Effector CD4-positive, alpha-beta T cell (primary cell): ENCODE data around the gene ATRN.
A peak's percentile ranks its signal among the peaks of the same experiment; 100 is the strongest.
"Not testable (repeated sequence)": the region's sequence is repeated elsewhere in the genome, so short reads cannot be mapped to it uniquely, and the experiment has no call there.

Source experiments
- DNase-seq: peaks from one replicate; pipeline ENCODE4 v3.0.0-alpha.2; 2020
- total RNA-seq: gene quantifications from one replicate; lab custom pipeline; 2026; lab: John Stamatoyannopoulos, UW

Gene ATRN
- 40.1 reads per million, percentile 63 among the genes with 10 or more reads in this experiment for total RNA-seq

DNA sequence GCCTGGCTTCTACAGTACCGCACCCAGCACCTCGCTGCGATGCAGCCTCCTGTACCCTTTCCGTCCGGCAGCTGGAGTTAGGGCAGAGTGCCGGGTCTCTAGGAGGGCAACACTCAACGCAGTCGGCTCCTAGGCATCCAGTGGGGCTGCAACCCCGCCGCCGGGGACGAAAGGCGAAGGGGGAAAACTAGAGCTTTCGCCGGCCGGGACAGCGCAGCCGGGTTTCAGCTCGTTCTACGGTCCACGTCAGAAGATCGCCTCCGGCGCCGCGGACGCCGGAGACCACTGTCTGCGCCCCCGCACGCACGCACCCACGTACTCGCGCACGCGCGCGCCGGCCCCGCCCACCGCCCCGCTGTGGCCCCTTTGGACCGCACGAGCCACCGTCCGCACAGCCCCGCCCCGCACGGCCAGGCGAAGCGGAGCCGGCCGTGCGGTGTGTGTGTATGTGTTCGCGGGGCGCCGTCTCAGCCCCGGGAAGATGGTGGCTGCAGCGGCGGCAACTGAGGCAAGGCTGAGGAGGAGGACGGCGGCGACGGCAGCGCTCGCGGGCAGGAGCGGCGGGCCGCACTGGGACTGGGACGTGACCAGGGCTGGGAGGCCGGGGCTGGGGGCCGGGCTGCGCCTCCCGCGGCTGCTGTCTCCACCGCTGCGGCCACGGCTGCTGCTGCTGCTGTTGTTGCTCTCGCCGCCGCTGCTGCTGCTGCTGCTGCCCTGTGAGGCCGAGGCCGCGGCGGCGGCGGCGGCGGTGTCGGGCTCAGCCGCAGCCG lies at the start of gene ATRN:
TSS of gene ATRN (plus strand) at position 392 of the 770 bp plus-strand sequence. CDS start at position 482, 90 bp downstream.
- peak; percentile 73 for DNase-seq

DNA sequence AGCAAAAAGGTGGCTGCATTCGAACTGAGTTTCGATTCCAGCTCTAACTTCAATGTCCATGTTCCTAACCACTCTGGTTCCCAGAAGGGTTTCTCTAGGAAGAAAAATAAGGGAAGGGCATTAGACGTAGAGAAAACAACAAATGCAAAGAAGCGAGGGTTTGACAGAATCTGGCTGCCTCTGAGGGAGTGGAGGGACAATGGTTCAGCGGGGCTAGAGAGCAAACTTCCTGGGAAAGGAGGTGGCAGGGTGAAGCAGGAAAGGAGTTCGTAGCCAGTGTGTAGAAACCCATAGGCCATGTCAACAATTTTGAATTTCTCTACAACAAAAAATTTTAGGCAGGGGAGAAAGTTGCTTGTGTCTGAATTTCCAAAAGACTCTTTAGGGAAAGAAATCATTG lies 48.8 kb upstream of the ATRN start:
- DNase-seq, result no peak

DNA sequence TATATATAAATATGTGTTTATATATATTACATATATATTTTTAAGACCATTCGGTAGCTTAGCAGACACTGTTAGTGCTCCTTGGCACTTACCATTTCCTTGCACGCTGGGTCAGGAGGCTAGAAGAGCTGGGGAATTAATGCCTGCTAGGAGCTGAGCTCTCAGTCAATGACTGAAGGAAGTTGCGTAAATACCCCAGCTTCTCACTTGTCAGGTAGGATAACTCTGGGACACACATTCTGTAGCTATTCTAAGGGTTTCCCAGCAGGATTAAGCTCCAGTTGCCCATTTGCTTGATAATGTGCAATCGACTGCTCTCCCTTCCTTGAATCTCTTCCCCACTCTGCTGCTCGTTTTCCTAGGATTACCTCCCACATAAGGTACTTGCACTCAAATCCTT lies 47.7 kb upstream of the ATRN start:
- DNase-seq, result no peak

DNA sequence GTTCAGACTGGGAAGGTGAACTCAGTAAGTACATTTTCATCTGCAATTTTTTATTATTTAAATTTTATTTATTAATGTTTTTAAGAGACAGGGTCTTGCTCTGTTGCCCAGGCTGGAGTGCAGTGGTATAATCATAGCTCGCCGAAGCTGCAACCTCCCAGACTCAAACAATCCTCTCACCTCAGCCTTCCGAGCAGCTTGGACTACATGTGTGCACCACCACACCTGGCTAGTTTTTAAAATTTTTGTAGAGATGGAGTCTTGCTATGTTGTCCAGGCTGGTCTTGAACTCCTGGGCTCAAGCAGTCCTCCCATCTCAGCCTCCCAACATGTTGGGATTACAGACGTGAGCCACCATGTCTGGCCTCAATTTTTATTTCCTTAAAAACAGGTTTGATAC lies 44.1 kb upstream of the ATRN start:
- DNase-seq, result not testable (repeated sequence)

DNA sequence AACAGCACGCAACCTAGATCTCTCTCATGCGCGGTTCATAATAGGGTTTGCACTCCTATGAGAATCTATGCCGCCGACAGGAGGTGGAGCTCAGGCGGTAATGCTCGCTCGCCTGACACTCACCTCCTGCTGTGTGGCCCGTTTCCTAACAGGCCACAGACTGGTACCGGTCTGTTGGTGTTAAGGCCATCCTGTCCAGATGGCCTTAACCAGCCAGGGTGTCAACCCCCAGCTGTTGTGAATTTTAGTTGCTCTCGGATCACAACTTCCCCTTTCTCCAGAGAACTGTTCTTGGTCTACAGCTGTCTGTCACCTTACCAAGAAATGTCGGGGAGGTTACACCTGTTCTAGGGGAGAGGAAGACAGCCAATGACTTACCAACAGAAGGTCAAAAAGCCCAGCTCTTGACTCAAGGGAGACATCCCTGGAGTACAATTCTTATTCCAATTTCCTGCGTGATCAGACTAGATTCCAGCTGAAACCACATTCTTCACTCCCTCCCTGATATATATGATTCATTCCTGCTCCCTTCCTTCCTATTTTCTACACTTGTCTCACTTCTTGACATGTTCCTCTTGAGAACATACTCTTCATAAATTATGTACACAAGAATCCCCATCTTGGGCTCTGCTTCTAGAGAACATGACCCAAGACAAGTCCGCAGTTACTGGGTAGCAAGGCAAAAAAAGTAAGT lies 40.3 kb upstream of the ATRN start:
- no peak for DNase-seq

DNA sequence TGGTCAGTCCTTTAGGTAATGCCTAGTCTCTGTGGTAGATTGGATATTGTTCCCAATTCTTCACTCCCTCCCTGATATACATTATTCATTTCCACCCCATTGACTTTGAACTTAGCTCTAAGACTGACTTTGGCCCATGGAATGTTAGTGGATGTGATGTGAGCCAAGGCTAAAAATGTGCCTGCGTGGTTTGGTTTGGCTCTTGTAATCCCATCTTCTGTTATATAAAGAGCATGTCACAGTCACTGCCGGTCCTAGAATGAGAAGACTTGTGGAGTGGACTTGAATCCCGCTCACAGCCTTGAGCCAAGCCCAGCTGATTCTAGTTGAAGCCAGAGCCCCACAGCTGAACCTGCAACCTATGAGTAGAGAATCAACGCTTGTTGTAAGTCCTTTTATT lies 39.7 kb upstream of the ATRN start:
- DNase-seq, result no peak

DNA sequence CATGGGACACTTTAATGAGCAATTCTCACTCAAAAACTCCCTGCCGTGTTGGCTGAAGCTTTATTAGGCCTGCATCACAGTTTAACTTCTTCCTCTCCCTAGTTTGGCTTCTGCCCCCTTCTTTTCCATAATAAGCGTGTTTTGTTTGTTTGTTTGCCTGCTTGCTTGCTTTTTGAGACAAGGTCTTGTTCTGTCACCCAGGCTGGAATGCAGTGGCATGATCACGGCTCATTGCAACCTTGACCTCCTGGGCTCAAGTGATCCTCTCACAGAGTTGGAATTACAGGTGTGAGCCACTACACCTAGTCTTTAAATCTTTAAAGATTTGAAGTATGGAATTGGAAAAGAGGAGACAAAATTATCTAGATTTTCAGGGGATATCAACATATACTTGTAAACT lies 38.0 kb upstream of the ATRN start:
- DNase-seq, result no peak

DNA sequence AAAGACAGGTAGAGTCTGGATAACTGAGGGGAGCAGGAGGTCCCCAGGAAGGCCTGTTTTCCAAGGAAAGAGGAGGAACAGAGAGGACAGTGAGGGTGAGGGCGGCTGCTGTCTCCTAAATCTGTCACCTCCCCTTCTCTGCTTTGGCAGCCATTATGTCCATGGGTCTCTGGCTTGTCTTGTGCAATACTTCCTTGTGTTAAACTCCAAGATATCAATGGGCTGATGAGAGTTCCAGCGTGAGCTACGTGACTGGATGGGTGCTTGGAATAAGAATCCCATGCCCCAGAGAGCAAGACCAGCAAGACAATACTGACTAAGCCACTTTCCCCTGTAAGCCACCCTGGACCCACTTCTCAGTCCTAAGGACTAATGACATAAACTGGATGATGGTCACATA lies 37.1 kb upstream of the ATRN start:
- no peak for DNase-seq

DNA sequence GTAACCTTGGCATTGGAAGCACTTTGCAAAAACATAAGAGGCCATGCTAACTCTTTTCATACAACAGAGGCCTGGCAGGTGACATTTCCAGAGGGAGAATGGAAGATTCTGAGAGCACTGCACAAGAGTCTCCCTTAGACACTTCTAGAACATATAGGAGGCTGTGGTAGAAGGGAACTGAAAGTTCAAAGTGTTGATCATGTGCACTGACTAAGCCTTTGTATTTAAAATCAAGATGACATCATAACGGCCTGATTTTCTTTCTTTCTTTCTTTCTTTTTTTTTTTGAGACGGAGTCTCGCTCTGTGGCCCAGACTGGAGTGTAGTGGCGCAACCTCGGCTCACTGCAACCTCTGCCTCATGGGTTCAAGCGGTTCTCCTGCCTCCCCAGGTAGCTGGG lies 36.6 kb upstream of the ATRN start:
- no peak for DNase-seq

DNA sequence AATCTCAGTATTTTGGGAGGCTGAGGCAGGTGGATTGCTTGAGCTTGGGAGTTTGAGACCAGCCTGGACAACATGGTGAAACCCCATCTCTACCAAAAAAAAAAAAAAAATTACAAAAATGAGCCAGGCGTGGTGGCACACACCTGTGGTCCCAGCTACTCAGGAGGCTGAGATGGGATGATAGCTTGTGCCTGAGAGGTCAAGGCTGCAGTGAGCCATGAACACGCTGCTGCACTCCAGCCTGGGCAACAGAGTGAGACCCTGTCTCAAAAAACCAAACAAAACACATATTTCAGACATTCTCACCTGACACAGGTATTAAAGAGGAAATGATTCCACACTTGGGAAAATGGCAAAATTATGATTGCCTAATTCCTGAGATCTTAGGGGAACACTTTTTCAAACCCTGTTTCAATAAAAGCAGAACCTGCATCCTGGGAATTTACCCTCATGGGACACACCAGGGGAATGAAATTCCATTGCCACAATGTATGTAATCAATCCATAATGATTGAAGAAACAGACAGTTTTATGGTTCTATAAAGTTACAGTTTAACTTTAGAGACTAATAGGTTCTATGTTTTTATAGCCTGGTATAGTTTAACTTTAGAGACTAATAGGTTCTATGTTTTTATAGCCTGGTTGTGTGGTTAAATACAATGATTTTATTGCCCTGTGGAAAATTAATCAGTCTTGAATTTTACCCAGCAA lies 33.8 kb upstream of the ATRN start:
- no peak for DNase-seq

DNA sequence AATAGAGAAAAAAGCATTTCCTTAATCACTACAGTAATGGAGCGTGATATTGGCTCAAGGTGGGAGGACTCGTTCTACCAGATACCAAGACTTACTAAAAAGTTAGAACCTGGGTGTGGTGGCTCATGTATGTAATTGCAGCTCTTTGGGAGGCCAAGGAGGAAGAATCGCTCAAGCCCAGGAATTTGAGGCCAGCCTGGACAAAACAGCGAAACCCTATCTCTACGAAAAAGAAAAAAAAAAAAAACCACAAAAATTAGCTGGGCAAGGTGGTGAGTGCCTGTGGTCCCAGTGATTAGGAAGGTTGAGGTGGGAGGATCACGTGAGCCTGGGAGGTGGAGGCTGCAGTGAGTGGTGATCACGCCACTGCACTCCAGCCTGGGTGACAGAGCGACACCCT lies 24.0 kb upstream of the ATRN start:
- DNase-seq, result no peak

DNA sequence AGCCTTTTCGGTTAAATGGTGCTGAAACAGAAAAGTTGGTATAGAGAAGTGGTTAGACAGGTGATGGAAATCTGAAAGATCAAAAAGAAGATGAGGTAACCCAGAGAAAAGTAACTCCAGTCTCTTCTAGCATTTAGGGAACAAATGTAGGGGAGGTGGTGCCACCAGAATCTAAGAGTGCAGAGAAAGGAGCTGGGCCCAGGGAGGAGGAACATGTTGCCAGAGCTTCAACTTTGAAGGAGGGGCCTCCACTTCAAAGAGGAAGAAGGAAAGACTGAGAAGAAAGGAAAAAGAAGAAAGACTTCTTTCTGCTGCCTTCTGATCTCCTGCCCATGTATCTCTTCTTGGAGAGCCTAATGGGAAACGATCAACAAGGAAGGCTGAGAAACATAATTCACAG lies 23.5 kb upstream of the ATRN start:
- no peak for DNase-seq

DNA sequence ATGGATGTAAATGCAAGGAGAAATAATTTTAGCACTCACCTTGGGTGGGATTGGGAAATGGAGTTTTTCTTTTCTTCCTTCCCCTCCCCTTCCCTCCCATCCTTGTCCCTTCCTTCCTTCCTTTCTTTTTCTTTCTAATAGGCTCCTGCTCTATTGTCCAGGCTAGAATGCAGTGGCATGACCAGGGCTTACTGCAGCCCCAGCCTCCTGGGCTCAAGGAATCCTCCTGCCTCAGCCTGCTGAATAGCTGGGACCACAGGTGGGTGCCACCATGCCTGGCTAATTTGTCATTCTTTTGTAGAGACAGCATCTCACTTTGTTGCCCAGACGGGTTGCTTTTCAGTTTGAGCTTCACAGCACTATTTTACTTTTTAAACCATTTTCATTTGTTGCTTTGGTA lies 21.5 kb upstream of the ATRN start:
- no peak for DNase-seq

DNA sequence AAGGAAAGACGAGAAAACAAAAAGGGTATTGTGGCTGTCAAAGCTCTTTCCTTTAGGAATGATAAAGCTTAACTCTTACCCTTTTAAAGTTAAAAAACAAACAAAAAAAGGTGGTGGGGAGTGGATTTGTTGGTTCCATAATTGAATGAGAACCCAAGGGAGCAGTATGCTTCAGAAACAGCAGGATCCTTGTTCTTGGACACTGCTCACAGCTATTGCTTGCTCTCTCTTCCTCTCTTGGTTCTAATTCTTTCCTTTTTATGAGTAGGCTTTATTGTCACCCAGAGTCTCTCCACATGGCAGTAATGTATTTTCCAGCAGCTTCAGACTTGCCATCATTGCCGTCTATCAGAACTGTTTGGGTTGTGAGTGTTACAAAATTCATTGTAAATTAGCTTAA lies 18.7 kb upstream of the ATRN start:
- no peak for DNase-seq

DNA sequence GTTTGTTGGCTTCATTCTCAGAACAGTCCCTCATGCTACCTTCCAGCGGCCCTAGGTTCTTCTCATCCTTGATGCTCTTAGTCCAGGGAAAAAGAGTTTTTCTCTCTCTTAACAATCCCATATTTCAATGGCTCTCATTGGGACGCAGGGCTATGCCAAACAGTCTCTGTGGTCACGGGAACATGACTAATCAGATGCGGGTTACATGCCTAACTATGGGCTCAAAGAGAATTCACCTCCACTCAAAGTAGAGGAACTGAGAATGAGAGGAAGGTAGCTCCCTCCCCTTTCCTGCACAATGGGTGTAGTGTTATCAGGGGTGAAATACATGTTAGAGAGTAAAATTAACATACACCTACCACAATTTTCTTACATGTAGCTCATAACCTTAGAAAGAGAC lies 18.1 kb upstream of the ATRN start:
- DNase-seq, result no peak

DNA sequence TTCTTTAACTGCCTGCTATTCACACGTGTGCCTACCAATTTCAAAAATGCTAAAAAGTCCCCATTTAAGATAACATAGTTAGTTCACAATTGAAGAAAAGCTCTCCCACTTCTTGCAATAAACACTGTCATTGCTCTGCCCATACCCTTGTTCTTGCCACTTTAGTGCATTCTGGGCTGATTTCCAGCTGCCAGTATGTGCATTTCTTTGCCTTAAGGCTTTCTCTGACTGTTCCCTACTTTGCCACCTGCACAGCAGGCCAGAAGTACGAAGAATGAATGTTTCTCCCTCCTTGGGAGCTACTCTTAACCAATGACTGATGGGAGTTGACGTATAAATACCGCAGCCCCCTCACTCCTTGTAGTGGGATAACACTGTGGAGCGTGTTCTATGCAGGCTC lies 16.0 kb upstream of the ATRN start:
- DNase-seq, result no peak

DNA sequence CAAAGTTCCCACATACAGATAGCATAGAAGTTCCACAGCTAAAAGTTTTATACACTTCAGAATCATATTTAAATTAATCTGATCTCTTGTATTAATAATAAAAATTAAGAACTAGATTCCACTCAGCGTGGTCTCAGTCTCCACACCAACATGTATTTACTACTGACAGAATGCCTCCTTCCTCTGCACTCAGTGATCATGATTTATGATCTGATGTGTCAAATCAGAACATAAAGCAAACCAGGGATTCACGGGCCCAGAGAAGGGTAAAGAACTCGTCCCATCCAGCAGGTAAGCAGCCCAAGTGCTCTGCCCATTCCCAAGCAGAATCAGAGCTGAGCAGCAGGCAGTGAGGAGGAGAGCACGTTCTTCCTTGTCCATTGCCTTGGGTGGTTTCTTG lies 14.2 kb upstream of the ATRN start:
- no peak for DNase-seq

DNA sequence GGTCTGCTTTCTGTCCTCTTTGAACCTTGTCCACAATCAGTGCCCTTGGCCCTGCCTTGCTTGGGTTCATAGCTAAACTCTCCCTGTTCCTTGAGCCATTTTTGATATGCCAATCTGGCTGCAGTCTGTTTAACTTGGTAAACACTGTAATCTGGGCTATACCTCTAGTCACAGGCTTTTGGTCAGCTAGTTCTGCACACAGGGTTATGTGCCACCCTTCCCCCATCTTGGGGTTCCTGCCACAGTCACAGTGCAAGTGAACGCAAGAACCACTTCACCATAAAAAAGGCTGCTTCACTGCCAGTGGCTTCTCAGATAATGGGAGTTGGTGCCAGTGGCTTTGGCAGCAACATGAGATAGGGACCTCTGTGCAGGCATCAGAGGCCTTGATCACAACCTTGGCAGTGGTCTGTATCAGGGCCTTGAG lies 10.9 kb upstream of the ATRN start:
- DNase-seq, result no peak

DNA sequence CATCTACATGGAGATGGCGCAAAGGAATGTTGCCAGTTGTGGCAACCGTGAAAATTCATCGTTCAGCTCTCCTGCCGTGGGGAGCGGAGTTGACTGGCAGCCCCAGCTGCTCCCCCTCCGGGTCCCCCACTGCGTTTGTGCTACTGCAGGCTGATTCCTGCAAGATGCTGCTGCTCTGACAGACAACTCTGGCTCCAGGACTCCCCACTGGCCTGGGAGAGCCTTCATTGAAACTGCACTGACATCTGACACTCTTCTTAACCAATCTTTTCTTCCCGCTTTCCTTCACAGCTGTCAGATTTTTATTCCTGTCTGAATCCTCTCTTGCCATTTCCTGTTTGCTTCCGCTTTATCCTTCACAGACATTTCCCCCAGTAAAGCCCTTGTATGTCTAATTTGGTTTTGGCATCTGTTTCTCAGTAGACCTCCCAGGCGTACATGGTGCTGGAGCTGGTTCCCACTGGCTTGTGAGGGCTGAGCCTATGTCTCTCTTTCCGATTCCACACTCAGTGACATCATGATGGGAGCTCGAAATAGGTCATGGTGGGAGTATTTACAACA lies 9.5 kb upstream of the ATRN start:
- DNase-seq, result no peak

DNA sequence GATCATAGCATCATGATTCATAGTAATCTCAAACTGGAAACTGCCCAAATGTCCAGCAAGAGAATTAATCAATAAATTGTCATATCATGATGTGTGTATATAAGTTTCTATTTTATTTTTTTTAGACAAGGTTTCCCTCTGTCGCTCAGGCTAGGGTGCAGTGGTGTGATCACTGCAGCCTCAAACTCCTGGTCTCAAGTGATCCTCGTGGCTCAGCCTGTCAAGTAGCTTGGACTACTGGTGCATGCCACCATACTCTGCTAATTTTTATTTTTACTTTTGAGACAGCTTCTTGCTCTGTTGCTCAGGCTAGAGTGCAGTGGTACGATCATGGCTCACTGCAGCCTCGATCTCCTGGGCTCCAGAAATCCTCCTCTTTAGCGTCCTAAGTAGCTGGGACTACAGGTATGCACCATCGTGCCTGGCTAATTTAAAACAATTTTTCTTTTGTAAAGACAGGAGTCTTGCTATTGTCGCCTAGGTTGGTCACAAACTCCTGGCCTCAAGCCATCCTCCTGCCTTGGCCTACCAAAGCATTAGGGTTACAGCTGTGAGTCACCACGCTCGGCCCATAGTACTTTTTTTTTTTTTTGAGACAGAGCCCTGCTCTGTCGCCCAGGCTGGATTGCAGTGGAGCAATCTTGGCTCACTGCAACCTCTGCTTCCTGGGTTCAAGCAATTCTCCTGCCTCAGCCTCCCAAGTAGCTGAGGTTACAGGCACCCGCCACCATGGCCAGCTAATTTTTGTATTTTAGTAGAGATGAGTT lies 8.7 kb upstream of the ATRN start:
- no peak for DNase-seq

DNA sequence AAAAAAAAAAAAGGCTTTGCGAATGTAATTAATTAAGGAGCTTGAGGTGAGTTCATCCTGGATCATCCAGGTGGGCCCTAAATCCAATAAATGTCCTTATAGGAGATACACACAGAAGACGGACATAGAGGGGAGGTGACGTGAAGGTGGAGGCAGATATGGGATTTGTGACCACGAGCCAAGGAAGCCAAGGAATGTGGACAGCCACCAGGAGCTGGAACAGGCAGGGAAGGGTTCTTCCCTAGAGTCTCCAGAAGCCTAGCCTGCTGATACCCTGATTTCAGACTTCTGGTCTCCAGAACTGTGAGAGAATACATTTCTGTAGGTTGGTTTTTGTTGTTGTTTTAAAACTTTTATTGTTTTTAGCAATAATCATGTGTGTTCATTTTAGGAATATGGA lies 6.7 kb upstream of the ATRN start:
- no peak for DNase-seq

DNA sequence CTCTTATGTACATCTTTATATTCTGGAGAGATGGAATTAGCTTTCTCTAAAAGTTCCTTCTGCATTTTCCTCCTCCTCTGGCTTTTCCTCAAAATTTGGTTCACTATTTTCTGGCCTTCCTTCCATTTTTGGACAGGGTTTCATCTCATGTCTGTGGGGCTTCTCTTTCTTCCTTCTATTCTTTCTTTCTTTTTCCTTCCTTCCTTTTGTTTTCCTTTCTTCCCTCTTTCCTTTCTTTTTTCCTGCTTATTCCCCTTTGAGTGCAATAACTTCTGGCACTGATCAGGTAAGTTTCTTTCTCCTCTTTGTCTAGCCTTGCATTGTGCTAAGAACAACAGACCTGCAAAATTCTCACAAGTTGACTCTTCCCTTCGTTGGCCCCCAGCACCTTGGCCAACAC lies 5.5 kb upstream of the ATRN start:
- DNase-seq, result no peak

DNA sequence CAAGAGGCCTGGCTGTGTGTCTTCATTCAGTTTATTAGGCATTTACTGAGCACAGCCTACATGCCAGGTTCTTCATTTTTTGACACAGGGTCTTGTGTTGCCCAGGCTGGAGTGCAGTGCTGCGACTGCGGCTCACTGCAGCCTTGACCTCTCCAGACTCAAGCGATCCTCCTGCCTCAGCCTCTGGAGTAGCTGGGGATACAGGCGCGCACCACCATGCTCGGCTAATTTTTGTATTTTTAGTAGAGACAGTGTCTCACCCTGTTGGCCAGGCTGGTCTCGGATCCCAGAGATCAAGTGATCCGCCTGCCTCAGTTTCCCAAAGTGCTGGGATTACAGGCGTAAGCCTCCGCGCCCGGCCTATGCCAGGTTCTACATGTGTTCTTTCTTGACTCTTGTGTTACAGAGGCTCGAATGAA lies 601 bp upstream of the ATRN start:
- no peak for DNase-seq
